Measurements from ENCODE around the gene PTPN2.
"Not testable (repeated sequence)": the region's sequence is repeated elsewhere in the genome, so short reads cannot be mapped to it uniquely, and the experiment has no call there.

The PTPN2 gene

GRCh38 chr18:12820506-12820905 lies 63.5 kb downstream of the PTPN2 start:
- no peak for DNase-seq

- DNase-seq = no peak
Measured at GRCh38 chr18:12819841-12820240, 64.2 kb downstream of the PTPN2 start.

GRCh38 chr18:12819322-12819721 lies 64.7 kb downstream of the PTPN2 start:
- DNase-seq = no peak

- no peak for DNase-seq
Measured at GRCh38 chr18:12818243-12818642, 65.8 kb downstream of the PTPN2 start.

GRCh38 chr18:12816451-12816850 lies 67.6 kb downstream of the PTPN2 start:
- no peak for DNase-seq

GRCh38 chr18:12811191-12811950 lies 72.7 kb downstream of the PTPN2 start:
- DNase-seq = no peak

GRCh38 chr18:12803069-12803936 lies 80.7 kb downstream of the PTPN2 start:
- DNase-seq = no peak

- DNase-seq = no peak
Measured at GRCh38 chr18:12802538-12802937, 81.5 kb downstream of the PTPN2 start.

GRCh38 chr18:12796448-12796847 lies 87.6 kb downstream of the PTPN2 start:
- no peak for DNase-seq

- DNase-seq = no peak
Measured at GRCh38 chr18:12791610-12792009, 92.4 kb downstream of the PTPN2 start.

- no peak for DNase-seq
Measured at GRCh38 chr18:12786669-12787068, 97.4 kb downstream of the PTPN2 start.

GRCh38 chr18:12783524-12783923 lies 100.5 kb downstream of the PTPN2 start:
- no peak for DNase-seq

GRCh38 chr18:12782521-12782920 lies 101.5 kb downstream of the PTPN2 start:
- DNase-seq = no peak

- no peak for DNase-seq
Measured at GRCh38 chr18:12779456-12779855, 104.6 kb downstream of the PTPN2 start.

GRCh38 chr18:12779043-12779442 lies 105.0 kb downstream of the PTPN2 start:
- DNase-seq = no peak

- DNase-seq = no peak
Measured at GRCh38 chr18:12777500-12777944, 106.5 kb downstream of the PTPN2 start.

- DNase-seq = no peak
Measured at GRCh38 chr18:12776821-12777471, 107.1 kb downstream of the PTPN2 start.

GRCh38 chr18:12776415-12776814 lies 107.6 kb downstream of the PTPN2 start:
- not testable (repeated sequence) for DNase-seq

- DNase-seq = no peak
Measured at GRCh38 chr18:12774982-12775381, 109.1 kb downstream of the PTPN2 start.

- no peak for DNase-seq
Measured at GRCh38 chr18:12773369-12773768, 110.7 kb downstream of the PTPN2 start.

GRCh38 chr18:12772111-12772510 lies 111.9 kb downstream of the PTPN2 start:
- DNase-seq = no peak

GRCh38 chr18:12770469-12771219 lies 113.4 kb downstream of the PTPN2 start:
- no peak for DNase-seq
